PFSK-1 (cell line): ENCODE data around the gene AUTS2.

Experiments used
- FOXP2 ChIP-seq: optimal IDR thresholded peaks from 2 replicates; pipeline ENCODE3; 2011; ENCODE audit warnings: borderline replicate concordance, control low read depth, inconsistent platforms; ENCODE audit not compliant: insufficient read depth; ENCODE audit errors: extremely low read length, extremely low read depth
- POLR2AphosphoS5 ChIP-seq: IDR thresholded peaks from 2 replicates; pipeline ENCODE4 v1.6.1; 2012; ENCODE audit warnings: low read depth, mild to moderate bottlenecking, control low read depth, low read length, moderate library complexity
- REST ChIP-seq, 2 experiments: IDR thresholded peaks; 2 replicates each; pipeline versions ENCODE4 v1.6.1 to v1.8.0; 2011 to 2012; ENCODE audit warnings: low read depth in 2 of 2, low read length in 2 of 2, control low read depth in 1 of 2, inconsistent platforms in 1 of 2, mild to moderate bottlenecking in 1 of 2, moderate library complexity in 1 of 2; ENCODE audit not compliant: insufficient read depth in 1 of 2
- SIN3A ChIP-seq: IDR thresholded peaks from 2 replicates; pipeline ENCODE4 v1.6.1; 2012; ENCODE audit warnings: mild to moderate bottlenecking, low read length, moderate library complexity, borderline replicate concordance; ENCODE audit not compliant: insufficient read depth
- TAF1 ChIP-seq: IDR thresholded peaks from 2 replicates; pipeline ENCODE4 v1.6.1; 2012; ENCODE audit warnings: low read length, control low read depth, borderline replicate concordance; ENCODE audit not compliant: insufficient read depth

AUTS2 gene

GRCh38 chr7:70500261-70500660 is 902.0 kb downstream of the AUTS2 start:
- TF ChIP-seq SIN3A, result no peak
- TF ChIP-seq REST (IDR thresholded peaks at IDR 0.05; ENCODE audit: insufficient read depth in 1 of 2, low read depth in 2 of 2, low read length in 2 of 2), result no peak
- no peak for TF ChIP-seq POLR2AphosphoS5
- TF ChIP-seq FOXP2, result no peak
- TF ChIP-seq TAF1, result no peak

GRCh38 chr7:70502117-70502863 is 904.0 kb downstream of the AUTS2 start:
- TF ChIP-seq FOXP2, result no peak
- TF ChIP-seq TAF1, result no peak
- TF ChIP-seq REST (IDR thresholded peaks at IDR 0.05; ENCODE audit: insufficient read depth in 1 of 2, low read depth in 2 of 2, low read length in 2 of 2), result no peak
- no peak for TF ChIP-seq POLR2AphosphoS5
- no peak for TF ChIP-seq SIN3A

- TF ChIP-seq REST (IDR thresholded peaks at IDR 0.05; ENCODE audit: insufficient read depth in 1 of 2, low read depth in 2 of 2, low read length in 2 of 2), result no peak
- no peak for TF ChIP-seq TAF1
- no peak for TF ChIP-seq POLR2AphosphoS5
- no peak for TF ChIP-seq FOXP2
- TF ChIP-seq SIN3A, result no peak
Measured at GRCh38 chr7:70504254-70504653, 906.0 kb downstream of the AUTS2 start.

GRCh38 chr7:70505468-70505867 is 907.2 kb downstream of the AUTS2 start:
- TF ChIP-seq SIN3A (no peak), REST (IDR thresholded peaks at IDR 0.05; ENCODE audit: insufficient read depth in 1 of 2, low read depth in 2 of 2, low read length in 2 of 2) (no peak), TAF1 (no peak), POLR2AphosphoS5 (no peak), FOXP2 (no peak)
